COLO668 (cell line): ENCODE measurements around the gene NTNG1.
"Not testable (repeated sequence)": the region's sequence is repeated elsewhere in the genome, so short reads cannot be mapped to it uniquely, and the experiment has no call there.

Experiments
- DNase-seq: peaks from one replicate; lab custom pipeline; 2025; ENCODE audit not compliant: unreplicated experiment; lab: John Stamatoyannopoulos, UW

NTNG1 gene

DNA sequence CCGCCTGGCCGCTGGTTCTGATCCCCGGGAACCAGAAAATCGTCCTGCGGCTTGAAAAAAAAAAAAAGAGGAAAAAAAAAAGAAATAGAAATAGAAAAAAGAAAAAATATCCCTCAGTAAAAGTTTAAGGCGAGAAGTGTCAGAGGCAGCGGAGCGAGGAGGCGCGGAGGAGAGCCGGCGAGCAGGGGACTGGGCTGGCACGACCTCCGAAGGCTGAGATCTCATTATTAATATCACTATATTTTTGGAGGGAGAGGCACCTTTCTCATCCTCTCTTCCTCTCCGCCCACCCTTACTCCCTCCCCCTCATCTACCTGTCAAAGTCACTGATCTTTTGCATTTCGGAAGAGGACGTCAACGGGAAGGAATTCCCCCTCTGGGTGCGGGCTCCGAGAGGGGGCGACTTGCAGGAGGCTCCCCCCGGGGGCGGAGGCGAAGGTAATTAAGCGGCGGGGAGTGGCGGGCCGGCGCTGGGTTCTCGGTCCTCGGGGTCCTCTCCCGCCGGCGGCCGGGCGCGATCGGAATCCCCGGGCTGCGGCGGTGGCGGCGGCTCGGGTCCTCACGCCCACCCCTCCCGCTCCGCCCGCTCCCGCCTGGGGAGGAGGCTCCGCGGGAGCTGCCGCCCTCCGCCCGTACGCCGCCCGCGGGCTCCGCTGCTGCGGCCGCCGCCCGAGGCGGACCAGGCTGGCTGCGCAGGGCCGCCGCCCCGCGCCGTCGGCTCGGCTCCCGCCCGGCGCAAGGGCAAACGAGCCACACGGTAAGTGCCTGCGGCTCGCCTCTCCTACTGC, at the start of gene NTNG1:
Gene NTNG1 (plus strand): TSS at position 337 of the 788 bp plus-strand sequence.
- DNase-seq, result peak; percentile 73

DNA sequence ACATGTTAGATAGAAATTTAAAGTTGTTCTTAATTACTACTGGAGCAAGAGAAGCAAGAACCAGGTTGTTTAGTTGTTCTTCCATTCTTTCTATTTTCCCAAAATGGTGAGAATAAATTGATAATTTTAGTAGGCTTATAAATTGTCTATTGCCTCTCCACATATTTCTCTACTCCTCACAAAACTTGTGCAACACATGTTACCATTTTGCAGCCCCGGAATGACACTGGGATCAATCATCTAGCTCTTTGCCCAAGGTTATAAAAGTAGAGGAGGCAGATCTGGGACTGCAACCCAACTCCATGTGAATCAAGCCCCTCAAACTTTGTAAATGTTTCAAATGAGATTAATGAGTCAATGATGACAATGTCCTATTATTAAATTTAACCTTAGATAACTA, 49.4 kb upstream of the NTNG1 start:
- no peak for DNase-seq

DNA sequence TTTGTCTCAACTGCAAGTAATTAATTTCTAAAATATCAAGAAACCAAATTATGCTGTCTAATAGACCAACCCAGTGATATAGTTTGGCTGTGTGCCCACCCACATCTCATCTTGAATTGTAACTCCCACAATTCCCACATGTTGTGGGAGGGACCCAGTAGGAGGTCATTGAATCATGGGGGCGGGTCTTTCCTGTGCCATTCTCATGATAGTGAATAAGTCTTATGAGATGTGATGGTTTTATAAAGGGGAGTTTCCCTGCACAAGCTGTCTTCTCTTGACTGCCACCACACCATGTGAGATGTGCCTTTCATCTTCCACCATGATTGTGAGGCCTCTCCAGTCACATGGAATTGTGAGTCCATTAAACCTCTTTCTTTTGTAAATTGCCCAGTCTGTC, 47.4 kb upstream of the NTNG1 start:
- not testable (repeated sequence) for DNase-seq

DNA sequence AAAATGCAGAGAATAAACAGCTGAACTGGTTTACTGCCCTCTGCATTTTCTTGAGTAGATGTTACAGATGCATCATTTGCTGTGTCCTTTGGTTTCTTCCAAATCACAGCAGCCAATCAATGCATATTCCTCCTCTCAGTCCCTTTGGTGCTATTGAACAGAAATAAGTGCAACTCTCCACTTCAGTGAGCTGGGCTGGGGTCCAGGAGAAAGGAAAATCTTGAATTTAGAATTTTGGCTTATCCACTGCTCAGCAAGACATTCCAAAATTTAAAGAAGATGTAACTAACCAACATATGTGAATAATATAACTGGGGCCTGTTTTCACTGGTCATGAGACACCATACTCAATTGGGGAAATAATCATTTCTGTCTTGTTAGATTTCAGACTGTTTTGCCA, 45.2 kb upstream of the NTNG1 start:
- no peak for DNase-seq

DNA sequence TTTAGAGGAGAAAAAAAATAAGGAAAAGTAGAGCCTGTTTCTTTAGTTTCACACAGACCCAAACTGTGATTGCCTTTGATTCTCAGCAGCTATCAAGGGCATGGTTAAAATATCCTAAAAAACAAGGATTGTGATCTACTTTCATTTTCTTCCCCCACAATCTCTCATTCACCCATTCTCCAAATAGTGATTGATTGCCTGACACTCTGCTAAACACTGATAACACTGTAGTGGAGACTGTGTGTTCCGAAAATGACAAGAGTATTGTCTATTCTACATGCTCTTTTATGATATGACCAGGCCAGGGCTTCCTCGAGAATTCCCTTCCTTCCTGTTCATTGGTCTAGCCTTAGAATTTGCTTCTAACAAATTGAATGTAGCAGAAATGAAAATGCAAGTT, 44.1 kb upstream of the NTNG1 start:
- no peak for DNase-seq

DNA sequence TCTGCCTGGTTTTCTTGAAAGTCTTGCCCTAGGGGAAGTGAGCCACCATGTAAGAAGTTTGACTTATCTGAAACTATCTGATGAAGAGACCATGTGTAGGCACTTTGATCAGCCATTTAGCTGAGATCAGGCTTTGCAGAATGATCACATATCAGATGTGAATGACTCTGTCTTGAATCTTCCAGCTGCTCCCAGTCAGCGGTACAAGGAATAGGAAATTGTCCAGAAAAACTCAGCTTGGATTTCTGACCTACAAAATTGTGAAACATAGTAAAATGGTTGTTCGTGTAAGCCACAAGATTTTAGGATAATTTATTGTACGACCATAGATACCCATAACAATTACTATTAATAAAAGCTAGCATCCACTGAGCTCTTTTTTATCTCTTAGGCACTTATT, 41.9 kb upstream of the NTNG1 start:
- no peak for DNase-seq

DNA sequence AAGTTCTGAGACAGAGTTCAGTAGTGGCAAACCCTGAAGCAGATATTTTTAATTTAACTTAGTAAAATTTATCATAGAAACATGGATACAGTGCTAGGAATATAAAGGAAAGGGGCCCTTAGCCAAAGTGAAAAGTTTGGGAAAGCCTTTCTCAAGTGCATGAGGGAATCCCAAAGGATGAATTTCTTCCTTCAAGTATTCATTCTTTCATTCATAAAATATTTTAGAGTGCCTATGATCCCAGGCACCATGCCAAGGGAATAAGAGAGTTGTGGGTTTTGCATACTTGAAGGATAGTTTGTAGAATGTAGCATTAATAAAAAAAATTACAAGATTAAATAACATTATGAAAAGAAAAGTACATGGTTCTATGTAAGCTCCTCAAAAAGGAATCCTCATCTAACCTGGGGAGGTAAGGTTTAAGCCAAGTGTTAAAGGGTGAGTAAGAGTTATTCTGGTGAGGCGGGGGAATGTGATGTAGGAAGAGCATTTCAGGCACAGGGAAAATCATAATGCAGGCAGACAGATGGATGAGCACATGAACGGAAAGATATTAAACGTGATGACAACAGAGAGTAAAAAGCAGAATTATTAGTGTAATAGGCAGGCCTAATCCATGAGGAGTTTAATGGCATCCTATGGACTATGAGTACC, 40.4 kb upstream of the NTNG1 start:
- no peak for DNase-seq

DNA sequence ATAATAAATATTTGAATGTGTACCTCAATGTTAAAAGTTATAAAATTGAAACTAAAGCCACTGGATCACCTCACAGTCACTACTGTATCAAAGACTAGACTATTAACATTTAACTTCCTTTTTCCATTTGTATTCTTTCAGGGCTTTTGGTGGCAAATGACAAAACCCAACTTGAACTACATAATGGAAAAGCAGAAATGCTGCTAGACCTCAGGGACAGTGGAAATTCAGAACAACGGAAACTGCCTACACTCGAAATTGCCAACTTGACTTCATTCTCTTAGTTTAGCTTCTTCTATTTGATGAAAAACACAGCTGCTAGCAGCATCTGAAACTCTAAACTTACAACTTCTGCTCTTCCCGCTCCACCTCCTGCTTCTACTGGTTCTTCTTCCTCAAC, 34.9 kb upstream of the NTNG1 start:
- DNase-seq, result no peak

DNA sequence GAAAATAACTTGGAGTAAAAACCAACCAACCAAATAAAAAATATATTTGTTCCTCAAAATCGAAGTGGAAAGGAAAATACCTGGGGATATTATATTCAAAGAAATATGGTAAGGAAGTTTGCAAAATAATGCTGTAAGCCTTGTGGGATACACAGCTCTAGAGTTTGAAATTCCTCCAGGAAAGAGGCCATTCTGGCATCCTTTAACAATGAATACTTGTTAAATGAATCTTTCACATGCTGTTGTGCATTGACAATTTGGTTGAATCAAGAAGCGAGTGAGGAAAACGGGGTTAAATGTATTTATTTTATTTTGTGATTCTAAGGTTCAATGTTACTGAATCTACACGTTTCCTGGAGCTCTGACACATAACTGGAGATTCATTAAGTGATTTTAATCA, 30.5 kb upstream of the NTNG1 start:
- DNase-seq, result no peak

DNA sequence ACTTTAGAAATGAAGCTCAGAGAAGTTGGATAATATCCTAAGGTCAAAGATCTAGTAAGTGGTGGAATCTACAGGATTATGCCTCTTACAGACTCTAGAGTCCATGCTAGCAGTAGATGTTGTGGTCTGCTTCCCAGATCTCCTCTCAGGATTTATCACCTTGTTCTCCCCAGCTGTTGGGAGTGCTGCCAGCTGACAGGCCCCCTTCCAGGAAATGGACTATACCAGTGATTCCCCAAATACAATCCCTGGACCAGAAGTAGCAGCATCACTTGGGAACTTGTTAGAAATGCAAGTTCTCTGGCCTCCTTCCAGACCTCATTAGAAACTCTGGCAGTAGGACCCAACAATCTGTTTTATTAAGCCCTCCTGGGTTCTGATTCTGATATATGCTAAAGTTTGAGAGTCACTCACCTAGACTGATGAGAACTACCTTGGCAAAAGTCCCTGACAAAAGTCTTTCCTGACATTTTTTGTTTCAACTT, 24.5 kb upstream of the NTNG1 start:
- DNase-seq, result no peak

DNA sequence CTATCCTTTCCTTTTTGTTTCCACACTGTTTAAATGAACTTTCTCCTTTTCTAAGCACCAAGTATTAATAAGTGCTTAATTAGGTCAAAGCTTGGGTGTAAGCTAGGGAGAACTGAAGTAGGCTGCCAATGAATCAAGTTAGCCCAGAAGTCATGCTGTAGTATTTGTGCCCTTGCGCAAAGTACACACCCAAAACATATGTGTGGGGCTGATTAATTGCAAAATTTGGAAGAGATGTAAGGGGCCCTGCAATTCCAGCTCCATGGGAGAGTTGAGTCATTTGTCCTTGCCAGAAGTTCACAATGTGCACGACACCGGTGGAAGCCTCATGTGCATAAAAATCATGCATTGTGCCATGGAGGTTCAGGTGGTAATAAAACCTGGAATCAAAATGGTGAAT, 18.6 kb upstream of the NTNG1 start:
- no peak for DNase-seq

DNA sequence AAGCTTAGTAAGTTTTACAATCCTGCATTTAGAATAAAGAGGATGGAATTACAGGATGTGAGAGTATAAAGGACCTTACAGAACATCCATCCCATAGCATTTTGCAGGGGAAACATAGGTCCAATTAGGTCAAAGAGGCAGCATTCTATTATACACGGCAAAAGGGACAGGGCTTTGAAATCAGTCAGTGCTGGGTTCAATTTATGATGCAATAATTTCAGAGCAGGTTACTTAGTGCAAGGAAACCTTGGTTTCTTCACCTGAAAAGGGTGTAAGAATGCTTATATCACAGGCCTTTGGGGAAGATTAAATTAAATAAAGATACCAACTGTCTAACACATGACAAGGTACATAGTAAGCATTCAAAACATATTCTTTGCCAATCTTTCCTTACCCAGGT, 17.1 kb upstream of the NTNG1 start:
- no peak for DNase-seq

DNA sequence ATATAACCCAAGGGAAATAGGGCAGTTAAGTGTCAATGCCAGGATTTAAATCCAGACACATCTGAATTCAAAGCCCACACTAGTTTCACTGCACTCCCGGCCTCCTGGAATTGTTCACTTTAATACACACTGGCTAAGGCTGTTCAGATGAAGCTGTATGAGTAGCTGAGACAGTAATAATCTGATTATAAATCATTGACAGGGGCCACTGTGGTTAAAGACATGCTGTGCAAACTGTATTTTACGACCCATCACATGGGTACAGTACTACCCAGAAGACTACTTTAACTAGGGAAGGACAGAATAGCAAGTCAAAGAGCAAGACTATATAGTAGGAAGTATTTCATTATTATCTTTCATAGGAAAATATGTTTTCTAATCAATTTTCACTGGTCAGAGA, 16.1 kb upstream of the NTNG1 start:
- DNase-seq, result no peak

DNA sequence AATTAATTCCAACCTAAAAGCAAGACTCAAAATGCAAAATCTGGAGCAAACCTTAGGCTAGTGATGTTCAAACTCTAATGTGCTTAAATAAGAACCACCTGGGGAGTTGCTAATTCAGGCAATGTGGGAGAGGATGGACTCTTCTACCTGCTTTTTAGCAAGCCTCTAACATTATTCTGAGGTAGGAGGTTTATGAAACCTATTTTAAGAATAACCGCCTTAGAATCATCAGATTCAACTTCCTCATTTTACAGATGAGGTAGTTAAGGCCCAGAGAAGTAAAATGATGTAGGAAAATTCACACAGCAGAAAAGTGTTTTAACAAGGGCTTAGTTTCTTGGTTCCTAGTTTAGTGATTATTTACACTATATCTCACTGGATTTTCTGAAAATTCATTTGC, 8.6 kb upstream of the NTNG1 start:
- no peak for DNase-seq

DNA sequence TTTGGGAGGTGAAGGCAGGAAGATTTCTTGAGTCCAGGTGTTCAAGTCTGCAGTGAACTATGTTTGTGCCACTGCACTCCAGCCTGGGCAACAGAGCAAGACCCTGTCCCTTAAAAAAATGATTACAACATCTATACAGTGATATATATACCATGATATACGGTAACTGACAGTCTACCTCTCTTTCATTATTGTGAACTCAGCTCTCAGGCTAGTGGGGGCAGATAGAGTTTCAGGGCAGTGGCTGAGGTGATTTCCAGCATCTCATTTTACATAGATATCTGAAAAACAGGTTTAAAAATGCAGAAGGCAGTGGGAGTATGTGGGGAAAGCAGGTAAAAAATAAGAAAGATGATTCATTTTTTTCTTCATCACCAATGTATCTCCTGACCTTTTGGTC, 8.1 kb upstream of the NTNG1 start:
- DNase-seq, result no peak

DNA sequence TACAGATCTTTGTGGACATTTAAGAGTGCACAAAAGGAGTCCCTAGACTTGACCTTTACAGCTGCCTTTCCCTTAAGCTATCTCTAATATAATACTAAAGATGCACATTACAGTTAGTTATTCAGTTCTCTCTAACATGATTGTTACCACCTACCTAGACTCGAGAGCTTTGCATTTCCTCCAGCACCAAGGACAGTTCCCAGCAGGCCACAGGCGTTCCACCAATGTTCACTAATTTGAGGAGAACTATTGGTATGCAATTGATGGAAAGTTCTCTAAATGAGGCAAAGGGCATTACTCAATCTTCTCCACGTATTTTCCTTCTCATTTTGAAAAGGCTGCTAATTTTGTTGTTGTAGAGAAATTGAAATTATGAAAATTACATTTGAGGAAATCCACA, 5.4 kb upstream of the NTNG1 start:
- no peak for DNase-seq

DNA sequence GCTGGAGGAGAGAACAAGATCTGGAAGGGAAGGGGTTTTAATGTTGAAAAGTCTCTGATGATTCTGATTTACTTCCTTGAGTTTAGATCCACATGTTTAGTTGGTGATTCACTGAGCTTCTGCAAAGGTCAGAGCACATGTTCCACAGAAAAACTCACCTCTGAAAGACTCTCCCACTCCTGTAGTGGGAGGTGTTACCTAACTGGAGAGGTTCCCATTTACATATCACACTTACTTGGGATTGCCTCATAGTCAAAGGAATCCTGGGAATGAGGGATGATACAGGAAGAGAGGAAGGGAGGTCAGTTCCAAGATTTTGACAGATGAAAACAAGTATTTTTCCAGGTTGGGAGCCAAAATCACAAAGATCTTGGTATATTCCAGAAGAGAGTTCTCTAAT, 2.7 kb upstream of the NTNG1 start:
- no peak for DNase-seq

DNA sequence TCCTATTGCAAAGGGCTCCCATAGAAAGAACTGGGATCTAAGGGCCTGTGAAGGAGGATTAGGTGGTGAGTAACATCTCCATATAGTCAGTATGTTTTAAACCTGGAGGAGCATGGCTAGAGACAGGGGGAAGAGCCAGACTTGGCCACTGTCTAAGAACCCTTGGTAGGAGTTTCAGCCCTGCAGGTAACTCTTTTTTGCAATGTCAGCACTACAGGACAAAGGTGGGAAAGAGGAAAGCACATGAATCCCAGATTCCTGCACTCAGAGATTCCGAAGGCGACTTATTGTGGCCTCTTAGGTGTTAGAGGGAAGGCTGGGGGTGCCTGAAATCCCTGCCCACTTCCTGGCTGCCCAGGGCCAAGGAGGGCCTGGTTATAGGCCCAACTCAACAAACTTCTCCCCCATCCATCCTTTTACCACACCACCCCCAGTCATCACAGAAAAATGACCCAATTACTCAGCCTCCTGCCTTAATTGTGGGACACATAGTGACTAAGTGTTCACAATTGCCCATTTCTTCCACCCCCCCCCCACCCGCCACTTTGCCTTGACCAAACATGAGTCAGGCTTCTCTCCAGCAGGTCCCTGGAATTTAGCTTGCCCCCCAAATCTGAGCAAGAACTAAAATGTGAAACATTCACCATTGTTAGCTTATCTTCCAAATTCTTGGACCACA, 1.9 kb upstream of the NTNG1 start:
- no peak for DNase-seq

DNA sequence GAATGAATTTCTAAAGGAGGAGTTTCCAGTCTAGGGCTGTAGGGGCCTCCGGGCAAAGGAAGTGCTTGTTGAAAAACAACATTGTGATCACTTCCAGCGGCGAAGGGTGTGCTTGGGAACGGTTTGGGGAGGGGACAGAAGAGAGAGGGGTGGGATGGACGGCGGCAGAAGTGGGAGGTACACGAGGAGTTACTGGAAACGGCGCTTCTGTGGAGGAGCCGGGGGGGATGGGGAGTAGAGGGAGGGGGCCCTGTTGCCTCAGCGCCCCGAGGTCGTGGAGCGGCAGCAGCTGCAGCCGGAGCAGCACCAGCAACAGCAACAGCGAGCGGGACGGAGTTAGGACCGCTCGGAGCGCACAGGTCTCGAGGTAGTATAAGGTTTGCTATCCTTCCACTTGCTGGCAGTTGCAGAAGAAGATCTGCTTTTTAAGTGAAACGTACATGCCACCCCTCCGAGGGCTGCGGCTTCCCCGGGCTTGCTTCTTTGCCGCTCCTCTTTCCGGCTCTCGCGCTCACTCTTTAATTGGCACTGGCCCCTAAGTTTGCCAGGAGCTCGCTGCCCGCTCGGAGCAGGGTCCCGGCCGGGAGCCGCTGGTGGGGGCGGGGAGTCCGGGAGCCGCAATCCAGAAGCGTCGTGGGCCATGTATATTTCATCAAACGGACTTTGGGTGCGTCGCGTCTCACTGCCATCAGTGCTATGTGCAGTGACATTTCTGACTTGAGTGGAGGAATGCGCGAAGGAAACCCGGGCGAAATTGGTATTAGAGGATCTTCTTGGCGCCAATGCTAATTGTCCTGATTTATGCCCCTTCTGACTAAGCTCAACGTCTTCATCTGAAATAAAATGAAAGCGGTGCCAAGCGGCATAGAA, 771 bp upstream of the NTNG1 start:
- peak; percentile 37 for DNase-seq

DNA sequence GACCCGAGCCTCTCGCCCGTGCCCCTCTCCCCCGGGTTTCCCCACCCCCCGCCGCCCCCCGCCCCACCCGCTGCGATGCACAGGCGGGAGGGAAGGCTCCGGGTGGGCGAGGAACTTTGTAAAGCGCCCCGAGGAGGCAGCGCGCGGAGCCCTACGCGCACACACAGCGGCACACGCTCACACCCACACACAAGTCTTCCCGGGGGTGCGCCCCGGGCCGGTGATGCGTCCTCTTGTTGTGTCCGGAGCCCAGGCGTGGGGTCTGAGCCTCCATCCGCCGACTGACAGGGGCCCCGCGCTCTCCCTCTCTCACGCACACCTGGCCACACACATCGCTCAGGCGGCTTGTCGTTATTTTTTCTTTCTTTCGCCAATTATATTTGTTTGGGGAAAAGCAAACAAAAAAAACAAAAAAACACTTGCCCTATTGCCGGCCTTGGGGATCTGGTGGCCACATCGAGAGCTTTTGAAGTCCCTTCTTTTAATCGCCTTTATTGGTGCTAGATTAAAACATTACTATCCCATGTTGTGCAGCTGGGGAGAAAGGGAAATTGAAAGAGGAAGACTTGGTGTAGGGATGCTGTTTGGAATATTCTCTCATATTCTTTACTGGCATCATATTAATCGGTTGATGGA, 770 bp downstream of the NTNG1 start:
- peak; percentile 73 for DNase-seq

DNA sequence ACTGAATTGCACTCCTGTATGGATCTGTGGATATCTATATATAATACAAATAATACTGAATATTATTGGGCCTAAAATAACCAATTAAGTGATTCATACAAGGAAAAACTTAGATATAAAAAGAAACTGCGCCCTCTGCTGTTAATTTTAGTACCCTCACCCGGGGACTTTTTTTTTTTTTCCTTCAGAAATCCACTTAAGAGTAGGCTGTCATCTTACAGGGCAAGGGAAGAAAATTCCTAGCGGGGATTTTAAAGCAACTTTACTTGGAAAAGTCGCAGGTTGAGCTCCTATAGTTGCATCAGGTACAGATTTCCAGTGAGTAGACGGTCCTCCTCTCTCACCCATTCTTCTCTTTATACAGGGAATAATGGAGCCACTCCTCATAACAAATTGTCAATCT, 1.3 kb downstream of the NTNG1 start:
- peak; percentile 16 for DNase-seq
